Medulla oblongata (tissue), 1 donor: ENCODE measurements around the gene ORM1.

Experiments
- DNase-seq: peaks from one replicate; pipeline ENCODE4 v3.0.0-alpha.2; 2015; ENCODE audit errors: extremely low spot score

The ORM1 gene

DNA sequence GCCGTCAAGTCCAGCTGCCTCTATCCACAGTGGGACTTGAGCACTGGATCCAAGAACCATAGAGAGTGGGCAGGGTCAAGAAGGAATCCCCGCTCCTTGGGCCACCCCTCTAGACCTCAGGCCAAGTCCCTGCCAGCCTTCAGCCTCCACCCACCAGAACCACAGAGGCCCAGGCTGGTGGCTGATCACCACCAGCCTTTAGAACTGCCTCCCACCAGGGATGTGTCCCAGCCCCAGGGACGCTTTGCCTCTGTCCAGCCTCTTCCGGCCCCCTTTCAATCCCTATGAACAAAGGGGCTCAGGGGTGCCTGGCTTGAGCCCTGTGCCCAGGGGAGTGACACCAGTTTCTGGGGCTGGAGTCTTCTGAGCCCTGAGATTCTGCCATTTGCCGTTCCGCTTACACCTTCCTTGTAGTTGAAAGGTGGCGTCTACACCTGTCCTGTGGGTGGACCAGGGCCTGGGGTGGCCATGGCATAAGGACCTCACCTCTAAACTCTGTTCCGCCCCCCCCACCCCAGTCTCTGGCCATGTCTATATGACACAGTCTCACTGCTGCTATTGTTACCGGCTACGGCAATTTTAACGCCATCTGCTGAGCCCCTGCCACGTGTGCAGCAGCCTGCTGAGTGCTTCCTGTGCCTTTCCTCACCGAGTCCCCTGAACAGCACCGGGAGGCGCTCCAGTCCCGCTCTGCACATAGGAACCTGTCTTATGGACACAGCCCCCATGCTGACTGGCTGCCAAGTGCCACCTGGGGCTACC is 35.7 kb upstream of the ORM1 start:
- DNase-seq, result no peak

DNA sequence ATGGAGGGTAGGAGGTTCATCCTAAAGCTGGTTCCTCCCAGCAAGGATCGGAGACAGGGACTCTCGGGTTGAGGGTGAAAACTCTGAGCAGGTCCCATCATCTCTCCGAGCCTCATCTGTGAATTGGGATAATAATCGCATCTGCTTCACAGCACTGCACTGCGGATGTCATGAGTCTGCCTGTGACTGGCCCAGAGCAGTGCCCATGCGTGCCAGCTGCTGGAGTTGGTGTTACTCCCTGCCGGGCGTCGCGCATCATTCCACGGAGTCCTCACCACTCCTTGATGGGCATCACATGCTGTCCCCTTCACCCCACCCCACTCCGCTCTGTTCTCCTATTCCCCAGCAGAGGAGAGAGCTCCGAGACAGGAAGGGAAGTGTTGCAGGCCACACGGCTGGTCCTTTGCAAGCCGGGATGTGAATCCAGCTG is 35.1 kb upstream of the ORM1 start:
- no peak for DNase-seq

DNA sequence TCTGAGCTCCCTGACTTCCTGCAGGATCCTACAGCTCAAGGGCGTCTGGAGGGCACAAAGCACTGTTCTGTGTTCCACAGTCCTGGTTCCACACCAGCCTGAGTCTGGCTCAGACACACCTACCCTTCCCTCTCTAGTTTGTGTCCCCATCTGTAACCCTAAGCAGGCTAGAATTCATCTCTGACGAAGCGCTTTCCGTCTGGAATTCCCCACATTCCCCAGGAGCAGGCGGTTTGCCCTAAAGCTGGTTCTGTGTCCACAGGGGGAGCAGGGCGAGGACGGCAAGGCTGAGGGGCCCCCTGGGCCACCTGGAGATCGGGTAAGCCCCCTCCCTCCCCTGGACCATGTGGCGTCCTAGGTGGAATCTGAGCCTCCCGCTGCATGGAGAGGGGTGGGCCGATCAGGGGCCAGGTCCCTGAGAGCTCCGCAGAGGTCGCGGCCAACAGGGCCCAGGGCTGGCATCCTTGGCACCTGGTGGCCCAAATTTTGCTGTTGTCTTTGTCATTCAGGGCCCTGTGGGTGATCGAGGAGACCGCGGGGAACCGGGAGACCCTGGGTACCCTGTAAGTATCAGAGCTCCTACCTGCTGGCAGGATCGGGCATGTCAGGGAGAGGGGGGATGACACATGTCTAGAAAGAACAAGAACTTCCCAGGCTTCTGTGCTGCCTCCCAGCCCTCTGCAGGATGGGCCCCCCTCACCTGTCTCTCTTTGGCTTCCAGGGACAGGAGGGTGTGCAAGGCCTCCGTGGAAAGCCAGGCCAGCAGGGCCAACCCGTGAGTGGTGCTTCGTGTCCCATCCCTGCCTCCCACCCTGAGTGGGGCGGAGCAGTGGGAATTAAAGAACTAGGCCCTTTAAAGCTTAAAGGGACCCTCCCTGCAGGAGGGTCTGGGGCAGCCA is 34.5 kb upstream of the ORM1 start:
- no peak for DNase-seq

DNA sequence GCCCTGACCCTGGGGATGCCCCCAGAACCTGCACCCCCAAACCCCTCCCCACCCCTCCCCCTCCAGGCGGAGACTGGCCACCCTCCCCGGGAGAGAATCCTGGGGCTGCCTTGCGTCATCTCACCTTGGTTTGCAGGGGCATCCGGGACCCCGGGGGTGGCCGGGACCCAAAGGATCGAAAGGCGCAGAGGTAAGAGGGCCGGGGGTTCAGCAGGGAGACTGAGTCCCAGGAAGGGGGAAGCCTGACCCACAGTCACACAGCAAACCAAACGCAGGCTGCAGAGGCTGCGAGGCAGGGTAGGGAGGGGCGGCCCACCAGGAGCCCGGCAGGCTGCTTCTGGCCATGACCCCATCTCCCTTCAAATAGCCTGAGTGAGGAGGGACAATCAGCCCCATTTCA is 33.8 kb upstream of the ORM1 start:
- no peak for DNase-seq

DNA sequence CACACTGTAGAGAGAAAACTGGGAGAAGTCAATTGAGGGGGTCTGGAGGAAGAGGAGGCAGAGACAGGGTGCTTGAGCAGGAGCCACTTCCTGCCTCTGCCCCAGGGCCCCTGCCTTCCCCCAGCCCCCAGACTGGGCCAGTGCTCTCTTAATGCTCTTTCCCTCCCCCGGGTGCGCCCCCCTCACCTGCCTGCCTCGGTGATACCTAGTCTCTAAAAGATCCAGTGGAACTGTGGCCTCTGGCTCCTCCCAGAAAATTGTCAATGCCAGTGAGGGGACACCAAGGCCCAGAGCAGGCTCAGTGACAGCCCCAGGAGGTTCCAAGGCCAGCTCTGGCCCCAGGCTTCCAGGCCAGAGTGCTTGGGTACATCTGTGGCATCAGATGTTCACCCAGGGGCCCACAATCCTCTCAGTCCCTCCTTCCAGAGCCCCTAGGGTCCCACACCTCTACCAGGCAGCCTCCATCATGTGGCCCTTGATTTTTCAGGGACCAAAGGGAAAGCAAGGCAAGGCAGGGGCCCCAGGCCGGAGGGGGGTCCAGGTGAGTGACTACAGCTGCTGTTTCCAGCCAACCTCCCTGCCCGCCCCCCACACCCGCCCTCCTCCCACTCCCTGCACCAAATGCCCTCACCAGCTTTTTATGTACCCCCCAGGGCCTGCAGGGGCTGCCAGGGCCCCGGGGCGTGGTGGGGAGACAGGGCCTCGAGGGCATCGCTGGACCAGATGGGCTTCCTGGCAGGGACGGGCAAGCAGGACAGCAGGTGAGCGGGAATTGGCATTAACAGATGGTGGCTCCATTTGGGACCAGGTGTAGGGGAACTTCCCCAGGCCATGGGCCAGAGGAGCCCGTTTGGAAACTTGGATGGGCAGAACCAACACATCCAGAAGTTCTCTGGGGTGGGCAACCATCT is 33.1 kb upstream of the ORM1 start:
- no peak for DNase-seq

DNA sequence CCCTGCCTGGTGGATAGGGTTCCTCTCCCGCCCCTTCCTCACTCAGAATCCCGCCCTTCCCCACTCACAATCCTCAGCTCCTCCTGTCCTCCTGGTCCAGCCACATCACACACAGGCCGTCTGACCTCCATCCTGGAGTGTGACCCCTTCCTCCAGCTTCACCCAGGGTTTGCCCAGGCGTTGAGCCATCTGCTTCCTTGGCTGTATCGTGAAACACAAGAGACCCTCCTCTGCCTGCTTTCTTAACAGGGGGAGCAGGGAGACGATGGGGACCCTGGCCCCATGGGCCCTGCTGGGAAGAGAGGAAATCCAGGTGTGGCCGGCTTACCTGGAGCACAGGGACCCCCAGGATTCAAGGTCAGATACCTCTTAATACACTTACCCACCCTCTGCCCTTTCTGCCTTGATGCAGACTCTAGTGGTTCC is 32.3 kb upstream of the ORM1 start:
- no peak for DNase-seq

DNA sequence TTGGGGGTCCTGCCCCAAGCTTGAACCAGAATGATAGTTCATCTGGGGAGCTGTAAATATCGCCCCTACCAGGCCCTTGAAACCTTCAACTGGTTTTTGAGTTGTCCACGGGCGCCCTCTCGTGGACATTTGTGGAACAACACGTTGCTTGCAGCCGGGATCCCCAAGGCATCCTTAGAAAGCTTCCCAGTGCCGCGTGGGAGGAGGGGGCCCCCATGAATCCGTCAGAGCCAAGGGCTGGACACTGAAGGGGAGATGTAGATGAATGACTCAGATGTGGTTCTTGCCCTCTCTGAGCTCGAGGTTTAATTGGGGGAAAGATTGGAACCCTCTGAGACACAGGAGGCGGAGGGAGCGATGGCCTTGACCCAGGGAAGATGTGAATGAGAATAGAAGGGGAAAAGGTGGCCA is 31.8 kb upstream of the ORM1 start:
- peak; percentile 77 for DNase-seq

DNA sequence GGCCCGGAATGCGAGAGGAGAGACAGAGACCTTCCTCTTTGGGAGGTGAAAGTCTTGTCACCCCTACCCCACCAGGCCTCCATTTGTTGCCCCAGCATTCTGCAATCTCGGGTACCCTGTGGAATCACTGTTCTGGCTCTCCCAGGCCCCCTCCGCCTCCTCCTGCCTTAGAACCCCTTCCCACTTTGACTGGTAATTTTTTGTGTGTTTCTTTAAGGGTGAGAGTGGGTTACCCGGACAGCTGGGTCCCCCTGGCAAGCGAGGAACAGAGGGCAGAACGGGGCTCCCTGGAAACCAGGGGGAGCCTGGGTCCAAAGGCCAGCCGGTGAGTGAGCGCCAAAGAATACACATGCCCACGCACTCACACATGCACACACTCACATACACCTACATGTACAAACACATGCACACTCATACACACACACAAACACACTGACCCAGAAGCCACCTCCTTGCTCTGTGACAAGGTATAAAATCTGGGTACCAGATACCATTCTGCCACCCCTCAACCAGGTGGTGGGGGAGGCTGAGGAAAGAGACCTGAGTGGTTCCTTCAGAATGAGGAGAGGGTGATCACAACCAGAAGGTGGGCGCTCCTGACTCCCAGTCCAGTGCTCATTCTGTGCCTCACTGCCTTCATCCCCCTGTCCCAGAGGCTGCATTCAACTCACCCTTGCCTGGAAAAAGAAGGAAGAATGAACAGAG is 30.9 kb upstream of the ORM1 start:
- no peak for DNase-seq

DNA sequence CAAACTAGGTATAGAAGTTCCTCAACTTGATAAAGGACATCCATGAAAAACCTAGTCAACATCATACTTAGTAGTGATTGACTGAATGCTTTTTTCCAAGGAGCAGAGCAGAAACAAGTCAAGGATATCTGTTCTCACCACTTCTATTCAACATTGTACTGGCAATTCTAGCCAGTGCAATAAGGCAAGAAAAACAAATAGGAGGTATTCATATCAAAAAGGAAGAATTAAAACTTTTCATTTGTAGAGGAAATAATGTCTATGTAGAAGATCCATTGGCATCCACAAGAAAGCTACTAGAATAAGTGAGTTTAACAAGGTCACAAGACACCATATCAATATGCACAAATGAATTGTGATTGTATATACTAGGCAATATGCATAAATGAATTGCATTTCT is 28.2 kb upstream of the ORM1 start:
- DNase-seq, result no peak

DNA sequence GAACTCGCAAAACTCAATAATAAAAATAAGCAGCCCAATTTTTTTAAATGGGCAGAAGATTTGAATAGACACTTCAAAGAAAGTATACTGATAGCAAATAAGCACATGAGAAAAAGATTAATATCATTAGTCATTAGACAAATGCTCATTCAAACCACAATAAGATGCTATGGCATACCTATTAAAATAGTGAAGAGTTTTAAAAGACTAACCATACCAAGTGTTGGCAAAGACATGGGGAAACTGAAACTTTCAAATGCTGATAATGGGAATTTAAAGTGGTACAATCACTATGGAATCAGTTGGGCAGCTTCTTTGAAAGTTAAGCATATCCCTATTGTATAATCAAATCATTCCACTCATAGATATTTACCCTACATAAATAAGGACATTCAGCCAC is 26.6 kb upstream of the ORM1 start:
- DNase-seq, result no peak

DNA sequence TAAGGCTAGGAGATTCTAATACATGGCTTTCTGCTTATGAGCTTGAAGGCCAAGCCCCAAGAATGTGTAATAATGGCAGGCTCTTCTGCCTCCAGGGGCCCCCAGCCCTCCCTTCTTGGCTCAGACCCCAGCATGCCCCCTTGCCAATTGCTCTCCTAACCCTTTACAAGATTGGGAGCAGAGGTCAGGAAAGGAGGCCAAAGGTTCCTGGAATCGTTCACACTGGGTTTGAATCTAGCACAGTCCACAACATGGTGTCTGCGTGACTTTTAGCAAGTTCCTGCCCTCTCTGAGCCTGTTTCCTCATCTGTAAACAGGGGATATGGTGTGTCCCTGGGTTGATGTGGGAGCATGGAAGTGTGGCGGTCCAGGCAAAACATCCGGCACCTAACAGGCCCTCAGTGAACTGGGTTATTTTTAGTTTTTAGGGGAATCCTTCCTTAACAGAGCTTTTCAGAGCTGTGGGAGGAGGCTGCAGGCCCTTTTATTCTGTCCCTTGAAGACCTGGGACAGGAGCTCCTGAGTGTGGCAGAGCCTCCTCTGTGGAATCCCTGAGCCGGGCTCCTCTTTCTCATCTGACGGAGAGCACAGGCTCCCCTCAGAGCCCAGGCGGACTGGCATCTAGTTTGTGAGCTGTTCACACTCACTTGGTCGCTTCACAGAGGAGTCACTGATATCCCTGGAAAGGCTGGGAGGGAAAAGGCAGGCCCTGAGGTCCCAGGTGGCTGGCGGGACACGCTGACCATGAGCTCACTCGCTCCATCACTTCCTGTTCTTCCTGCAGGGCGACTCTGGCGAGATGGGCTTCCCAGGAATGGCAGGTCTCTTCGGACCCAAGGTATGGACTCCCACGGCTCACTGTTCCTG is 23.4 kb upstream of the ORM1 start:
- no peak for DNase-seq

DNA sequence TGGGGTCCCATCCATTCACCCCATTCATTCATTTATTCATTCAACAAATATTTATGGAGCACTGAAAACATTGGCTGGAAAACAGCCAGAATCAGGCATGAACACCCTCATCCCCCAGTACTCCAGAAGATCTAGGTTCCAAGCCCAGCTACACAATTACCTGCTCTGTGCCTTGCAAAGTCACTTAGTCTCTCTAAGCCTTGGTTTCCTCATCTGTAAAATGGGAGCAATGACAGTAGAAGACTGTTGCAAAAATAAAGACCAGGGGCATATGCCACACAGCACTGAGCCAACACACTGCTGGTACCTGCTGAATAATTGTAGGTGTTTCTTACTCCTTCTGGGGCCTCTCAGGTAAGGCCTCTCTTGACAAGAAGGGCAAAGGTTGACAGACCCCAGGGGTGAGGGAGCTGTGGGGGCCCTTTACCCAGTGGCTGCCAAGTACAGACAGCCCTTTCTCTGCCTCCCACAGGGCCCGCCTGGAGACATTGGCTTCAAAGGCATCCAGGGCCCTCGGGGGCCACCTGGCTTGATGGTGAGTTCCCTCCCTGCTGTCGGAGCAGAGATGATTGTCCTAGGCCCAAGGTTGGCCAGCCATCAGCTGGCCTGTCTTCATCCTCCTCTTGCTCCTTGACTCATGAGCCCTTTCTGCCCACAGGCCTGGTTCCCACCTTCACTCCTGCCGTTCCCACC is 22.6 kb upstream of the ORM1 start:
- no peak for DNase-seq

DNA sequence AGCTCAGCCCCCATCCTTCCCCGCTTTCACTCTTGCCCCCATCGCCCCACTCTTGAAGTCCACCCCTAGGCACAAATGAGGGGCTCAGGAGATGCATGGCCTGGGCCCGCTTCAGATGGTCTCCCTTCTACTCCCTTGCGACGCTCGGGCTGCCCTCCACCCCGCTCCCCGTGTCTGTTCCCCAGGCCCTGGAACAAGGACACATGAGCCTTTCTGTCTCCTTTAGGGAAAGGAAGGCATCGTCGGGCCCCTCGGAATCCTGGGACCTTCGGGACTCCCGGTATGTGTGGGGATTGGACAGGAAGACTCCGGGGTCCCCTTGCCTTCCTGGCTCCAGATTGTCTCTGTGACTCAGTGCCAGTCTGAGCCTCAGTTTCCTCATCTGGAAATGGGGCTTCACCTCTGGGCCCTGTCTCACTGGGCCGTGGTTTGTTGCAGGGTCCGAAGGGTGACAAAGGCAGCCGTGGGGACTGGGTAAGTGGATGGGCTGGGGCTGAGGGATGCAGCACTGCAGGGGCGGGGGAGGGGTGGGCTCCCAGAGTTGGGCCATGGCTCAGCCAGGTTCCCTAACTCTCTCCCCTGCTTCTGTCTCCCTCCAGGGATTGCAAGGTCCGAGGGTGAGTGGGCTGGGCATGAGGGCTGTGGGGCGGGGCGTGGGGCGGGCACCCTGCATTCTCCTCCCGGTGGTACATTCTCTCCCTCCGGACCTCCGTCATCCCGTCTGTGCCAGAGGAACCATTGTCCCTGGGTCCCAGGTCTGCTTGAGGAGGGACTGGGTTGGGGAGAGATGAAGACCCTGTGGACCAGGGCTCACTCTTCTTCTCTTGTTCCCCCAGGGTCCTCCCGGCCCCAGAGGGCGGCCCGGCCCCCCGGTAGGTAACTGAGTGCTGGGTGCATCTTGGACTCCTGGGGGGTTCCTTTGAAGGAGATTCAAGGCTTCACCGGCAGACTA is 21.8 kb upstream of the ORM1 start:
- DNase-seq, result no peak

DNA sequence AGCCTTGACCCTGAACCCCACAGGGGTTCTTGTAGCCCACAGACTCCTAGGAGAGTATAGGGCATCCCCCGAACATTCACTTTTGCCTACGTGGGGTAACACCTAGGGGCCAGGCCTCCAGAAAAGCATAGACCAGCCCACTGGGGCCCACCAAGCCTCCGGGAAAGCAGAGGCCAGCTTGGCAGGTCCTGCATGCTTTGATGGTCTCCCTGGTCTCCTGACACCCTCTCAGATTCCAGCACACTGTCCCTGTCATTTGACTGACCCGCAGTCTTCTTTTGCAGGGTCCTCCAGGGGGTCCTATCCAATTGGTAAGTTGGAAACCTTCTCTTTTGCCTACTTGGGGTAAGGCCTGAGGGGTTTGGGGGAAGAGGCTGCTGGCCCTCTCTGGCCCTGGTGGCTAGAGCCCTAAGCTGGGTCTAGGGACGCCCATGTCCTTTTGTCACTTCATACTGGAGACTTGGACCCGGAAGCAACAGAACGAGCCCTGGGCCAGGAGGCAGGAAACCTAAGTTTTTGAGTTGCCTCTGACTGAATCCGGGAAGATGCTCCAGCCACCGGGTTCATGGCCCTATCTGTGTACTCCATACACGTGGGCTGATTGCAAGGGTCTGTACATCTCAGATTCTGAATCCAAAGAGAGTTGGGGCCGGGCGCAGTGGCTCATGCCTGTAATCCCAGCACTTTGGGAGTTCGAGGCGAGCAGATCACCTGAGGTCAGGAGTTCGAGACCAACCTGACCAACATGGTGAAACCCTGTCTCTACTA is 20.9 kb upstream of the ORM1 start:
- no peak for DNase-seq

DNA sequence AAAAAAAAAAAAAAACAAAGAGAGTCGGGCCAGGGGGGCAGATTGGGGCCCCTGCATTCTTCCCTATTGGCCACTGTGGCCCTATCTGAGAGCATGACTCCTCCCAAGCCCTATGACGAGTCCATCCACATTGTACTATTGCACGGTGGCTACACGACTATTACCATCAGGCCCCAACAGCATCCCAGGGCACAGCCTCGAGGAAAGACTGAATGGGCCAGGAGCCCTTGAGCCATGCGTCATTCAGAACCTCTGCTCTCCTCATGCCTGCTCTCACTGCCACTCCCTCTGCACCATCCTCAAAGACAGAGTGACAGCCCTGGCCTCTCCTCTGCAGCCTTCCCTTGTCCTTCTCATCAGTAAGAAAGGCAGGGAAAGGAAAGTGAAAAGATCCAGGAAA is 20.2 kb upstream of the ORM1 start:
- no peak for DNase-seq

DNA sequence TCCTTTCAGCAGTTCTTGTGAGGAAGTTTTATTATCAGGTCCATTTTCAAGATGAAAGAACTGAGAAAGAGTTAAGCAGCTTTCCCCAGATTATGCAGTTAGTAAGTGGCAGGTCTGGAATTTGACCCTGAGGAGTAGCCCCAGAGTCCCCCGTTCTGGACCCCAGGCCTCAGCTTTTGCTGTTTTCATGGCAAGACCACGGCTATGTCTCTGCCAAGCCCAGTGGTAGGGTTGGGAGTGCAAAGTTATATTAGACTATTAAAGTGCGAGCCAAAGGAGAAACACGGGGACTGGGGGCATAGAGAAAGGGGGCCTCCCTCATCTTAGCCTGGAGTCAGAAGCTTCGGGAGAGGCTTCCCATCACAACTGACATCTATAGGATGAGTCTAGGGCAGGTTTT is 19.3 kb upstream of the ORM1 start:
- no peak for DNase-seq

DNA sequence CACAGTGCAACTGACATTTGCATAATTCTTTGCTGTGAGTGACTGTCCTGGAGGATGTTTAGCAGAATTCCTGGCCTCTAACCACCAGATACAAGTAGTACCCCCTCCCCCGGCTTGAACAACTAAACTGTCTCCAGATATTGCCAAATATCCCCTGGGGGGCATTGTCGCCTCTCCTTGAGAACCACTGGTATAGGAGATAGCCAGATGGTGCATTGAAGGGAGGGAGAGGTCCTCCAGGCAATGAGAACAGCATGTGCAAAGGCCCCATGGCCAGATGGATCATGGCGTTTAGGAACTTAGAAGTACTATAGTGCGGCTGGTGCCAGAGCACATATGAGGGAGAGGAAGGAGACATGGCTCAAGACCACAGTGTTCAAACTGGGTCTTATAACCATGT is 18.9 kb upstream of the ORM1 start:
- DNase-seq, result no peak
